Rectal smooth muscle tissue (tissue), 1 donor: ENCODE measurements around the gene CDK19.

Experiments used
- H3K27ac ChIP-seq: one replicate; pipeline ENCODE4 v1.7.0; 2013; ENCODE audit warnings: low read depth, low read length, inconsistent platforms
- H3K27me3 ChIP-seq: one replicate; pipeline ENCODE4 v1.7.0; 2013; ENCODE audit warnings: low read length; ENCODE audit not compliant: control insufficient read depth, insufficient read depth
- H3K36me3 ChIP-seq: one replicate; pipeline ENCODE4 v1.7.0; 2013; ENCODE audit warnings: low read length; ENCODE audit not compliant: control insufficient read depth, insufficient read depth
- H3K4me1 ChIP-seq: one replicate; pipeline ENCODE4 v1.7.0; 2013; ENCODE audit warnings: low read length; ENCODE audit not compliant: control insufficient read depth, insufficient read depth
- H3K4me3 ChIP-seq: one replicate; pipeline ENCODE4 v1.7.0; 2013; ENCODE audit warnings: low read length
- H3K9ac ChIP-seq: one replicate; pipeline ENCODE4 v1.7.0; 2013; ENCODE audit warnings: low read length

The CDK19 gene

GRCh38 chr6:110643175-110643574 is 172.1 kb downstream of the CDK19 start:
- Histone ChIP-seq H3K27ac (no peak overlapping the region), H3K36me3 (peaks cover 3% of the 10 kb centered on the region), H3K9ac (no peak overlapping the region), H3K4me1 (no peaks in the 10 kb centered on the region), H3K4me3 (no peak overlapping the region), H3K27me3 (no peaks in the 10 kb centered on the region)

DNA sequence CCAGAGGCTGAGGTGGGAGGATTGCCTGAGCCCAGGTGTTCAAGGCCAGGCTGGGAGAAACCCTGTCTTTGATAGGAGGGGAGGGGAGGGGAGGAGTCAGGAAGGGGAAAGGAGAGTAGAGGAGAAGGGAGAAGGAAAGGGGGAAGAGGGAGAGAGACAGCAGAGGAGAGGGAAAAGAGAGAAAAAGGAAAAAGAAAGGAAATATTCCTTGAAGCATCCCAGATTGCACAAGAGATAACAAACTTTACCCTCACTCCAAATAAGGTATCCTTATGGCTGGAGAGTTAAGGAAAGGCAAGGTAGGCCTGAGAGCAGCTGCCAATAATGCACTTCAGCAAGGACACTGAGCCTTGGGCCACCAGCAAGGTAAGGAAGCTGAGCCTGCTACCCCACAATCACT is 172.6 kb downstream of the CDK19 start:
- H3K4me3 ChIP-seq: no peak overlapping the region
- no peaks in the 10 kb centered on the region for H3K4me1 ChIP-seq
- no peaks in the 10 kb centered on the region for H3K27me3 ChIP-seq
- H3K36me3 ChIP-seq: peaks cover 3% of the 10 kb centered on the region
- no peak overlapping the region for H3K27ac ChIP-seq
- no peak overlapping the region for H3K9ac ChIP-seq

DNA sequence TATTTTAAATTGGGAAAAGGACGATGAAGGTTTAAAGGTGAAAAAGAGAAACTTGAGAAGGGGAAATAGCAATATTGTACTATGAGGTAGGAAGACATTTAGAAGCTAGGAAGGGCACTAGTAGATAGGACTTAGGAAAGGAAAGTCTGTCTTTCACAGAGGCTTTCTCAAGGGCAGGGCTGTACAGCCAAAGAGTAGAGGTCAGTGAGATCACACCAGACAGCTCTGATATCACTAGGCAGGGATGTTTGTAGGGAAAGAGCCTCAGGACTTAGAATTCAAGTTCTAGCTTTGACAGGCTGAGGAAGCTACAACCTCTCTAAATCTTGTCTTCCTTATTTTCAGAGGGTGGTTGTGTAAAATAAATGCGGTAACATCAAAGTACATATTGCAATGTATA is 178.5 kb downstream of the CDK19 start:
- no peak overlapping the region for H3K27ac ChIP-seq
- no peak overlapping the region for H3K9ac ChIP-seq
- peaks cover 2% of the 10 kb centered on the region for H3K36me3 ChIP-seq
- no peaks in the 10 kb centered on the region for H3K4me1 ChIP-seq
- H3K4me3 ChIP-seq: no peak overlapping the region
- no peaks in the 10 kb centered on the region for H3K27me3 ChIP-seq

DNA sequence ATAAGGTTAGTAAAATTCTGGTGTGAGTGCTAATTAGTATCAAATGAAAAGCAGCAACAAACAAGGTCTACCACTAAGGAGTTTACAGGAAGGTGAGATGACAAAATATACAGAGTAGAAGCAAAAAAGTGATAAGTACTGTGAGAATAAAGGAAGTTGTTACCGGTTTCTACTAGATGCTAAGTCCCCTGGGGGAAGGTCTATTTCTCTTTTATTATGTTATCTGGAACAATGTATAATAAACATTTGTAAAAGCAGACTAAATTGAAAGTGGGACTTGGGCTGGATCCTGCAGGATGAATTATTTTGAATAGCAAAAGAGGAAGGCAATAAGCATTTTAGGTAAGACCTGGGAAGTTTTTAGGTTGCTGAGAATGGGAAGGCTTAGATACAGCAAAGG is 180.2 kb downstream of the CDK19 start:
- H3K36me3 ChIP-seq: peaks cover 2% of the 10 kb centered on the region
- no peaks in the 10 kb centered on the region for H3K27me3 ChIP-seq
- H3K9ac ChIP-seq: no peak overlapping the region
- H3K4me3 ChIP-seq: no peak overlapping the region
- no peaks in the 10 kb centered on the region for H3K4me1 ChIP-seq
- H3K27ac ChIP-seq: no peak overlapping the region

- Histone ChIP-seq H3K4me1 (no peaks in the 10 kb centered on the region), H3K9ac (no peak overlapping the region), H3K4me3 (no peak overlapping the region), H3K27me3 (no peaks in the 10 kb centered on the region), H3K36me3 (peaks cover 2% of the 10 kb centered on the region), H3K27ac (no peak overlapping the region)
These were observed 181.5 kb downstream of the CDK19 start for GRCh38 chr6:110633731-110634213.

DNA sequence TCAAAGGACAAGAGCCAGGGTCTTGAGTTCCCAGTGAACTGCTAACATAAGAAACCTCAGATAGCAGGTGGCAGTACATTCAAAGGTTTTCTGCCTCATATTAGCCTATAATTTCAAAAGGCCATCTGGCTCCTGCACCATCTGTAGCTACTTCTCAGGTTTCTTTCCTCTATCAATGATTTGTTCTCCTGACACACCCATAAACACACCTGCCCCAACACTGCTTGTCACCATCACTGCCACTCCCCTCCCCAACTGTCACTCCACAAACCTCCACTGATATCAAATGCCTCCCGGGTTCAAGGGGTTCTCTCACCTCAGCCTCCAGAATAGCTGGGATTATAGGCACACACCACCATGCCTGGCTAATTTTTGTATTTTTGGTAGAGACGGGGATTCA is 186.1 kb downstream of the CDK19 start:
- H3K4me1 ChIP-seq: no peaks in the 10 kb centered on the region
- H3K9ac ChIP-seq: no peak overlapping the region
- no peak overlapping the region for H3K27ac ChIP-seq
- no peaks in the 10 kb centered on the region for H3K36me3 ChIP-seq
- H3K4me3 ChIP-seq: no peak overlapping the region
- H3K27me3 ChIP-seq: no peaks in the 10 kb centered on the region

- no peak overlapping the region for H3K9ac ChIP-seq
- no peaks in the 10 kb centered on the region for H3K27me3 ChIP-seq
- H3K4me3 ChIP-seq: no peak overlapping the region
- no peaks in the 10 kb centered on the region for H3K36me3 ChIP-seq
- no peak overlapping the region for H3K27ac ChIP-seq
- no peaks in the 10 kb centered on the region for H3K4me1 ChIP-seq
These were observed 186.9 kb downstream of the CDK19 start for GRCh38 chr6:110628330-110628729.

- no peak overlapping the region for H3K9ac ChIP-seq
- no peak overlapping the region for H3K4me3 ChIP-seq
- no peaks in the 10 kb centered on the region for H3K27me3 ChIP-seq
- H3K4me1 ChIP-seq: no peaks in the 10 kb centered on the region
- no peaks in the 10 kb centered on the region for H3K36me3 ChIP-seq
- no peak overlapping the region for H3K27ac ChIP-seq
These were observed 188.8 kb downstream of the CDK19 start for GRCh38 chr6:110626442-110626841.

DNA sequence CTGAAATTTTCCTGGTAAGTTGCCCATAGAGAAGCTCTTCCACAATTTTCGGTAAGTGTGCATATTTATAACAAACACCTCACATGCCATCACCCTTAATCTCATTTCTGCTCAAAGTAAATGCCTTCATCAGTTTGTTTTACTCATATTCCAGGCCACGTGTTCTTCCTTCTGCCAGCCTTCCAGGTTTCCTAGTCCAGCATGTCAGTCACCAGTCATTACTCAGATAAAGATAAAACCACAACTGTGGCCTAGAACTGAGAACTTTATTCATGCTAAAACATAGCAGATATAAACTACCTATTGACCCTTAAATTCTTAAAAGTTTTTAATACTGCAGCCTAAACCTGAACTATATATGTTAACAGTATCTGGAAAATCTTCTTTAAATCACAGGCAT is 189.4 kb downstream of the CDK19 start:
- Histone ChIP-seq H3K4me3 (no peak overlapping the region), H3K27me3 (no peaks in the 10 kb centered on the region), H3K9ac (no peak overlapping the region), H3K36me3 (no peaks in the 10 kb centered on the region), H3K4me1 (no peaks in the 10 kb centered on the region), H3K27ac (no peak overlapping the region)

- H3K27me3 ChIP-seq: no peaks in the 10 kb centered on the region
- no peak overlapping the region for H3K27ac ChIP-seq
- no peak overlapping the region for H3K9ac ChIP-seq
- no peak overlapping the region for H3K4me3 ChIP-seq
- no peaks in the 10 kb centered on the region for H3K36me3 ChIP-seq
- H3K4me1 ChIP-seq: no peaks in the 10 kb centered on the region
These were observed 192.2 kb downstream of the CDK19 start for GRCh38 chr6:110622912-110623578.

DNA sequence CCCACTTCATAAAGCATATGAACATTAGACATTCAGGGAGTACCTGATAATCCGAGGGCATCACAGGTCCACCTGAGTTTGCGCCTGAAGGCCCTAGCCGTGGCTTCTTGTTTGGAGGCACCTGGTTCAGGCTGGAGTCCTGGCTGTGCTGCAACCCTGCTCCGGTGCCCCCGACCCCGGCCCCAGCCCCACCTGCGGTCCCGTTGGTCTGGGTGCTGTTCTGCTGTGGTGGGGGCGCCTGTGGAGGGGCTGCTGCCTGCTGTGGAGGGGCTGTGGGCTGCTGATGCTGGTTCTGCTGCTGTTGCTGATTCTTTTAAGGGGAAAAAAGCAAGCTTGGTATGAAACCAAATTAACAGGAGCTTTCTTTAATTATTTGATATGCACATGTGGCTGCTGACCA is 194.2 kb downstream of the CDK19 start:
- no peaks in the 10 kb centered on the region for H3K36me3 ChIP-seq
- H3K27ac ChIP-seq: no peak overlapping the region
- no peaks in the 10 kb centered on the region for H3K27me3 ChIP-seq
- H3K9ac ChIP-seq: no peak overlapping the region
- H3K4me3 ChIP-seq: no peak overlapping the region
- H3K4me1 ChIP-seq: no peaks in the 10 kb centered on the region

DNA sequence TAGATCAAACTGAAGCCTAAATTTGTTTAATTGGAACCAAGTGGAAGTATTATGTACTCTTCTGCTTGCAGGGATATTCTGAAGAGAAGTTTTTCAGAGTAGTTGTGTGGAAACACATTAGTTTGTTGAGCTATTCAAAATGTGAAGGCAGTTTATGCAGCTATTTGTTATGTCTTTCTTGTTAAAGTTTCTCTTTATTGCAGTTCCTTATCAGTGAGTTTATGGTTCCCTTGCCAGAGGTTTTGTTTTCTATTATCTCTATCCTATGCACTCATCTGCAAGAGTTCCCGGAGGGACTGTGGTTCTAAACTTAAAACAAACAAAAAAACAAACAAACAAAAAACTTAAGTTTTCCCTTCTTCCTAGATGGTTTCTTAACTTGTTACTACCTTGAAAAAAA is 195.2 kb downstream of the CDK19 start:
- Histone ChIP-seq H3K27me3 (no peaks in the 10 kb centered on the region), H3K4me3 (no peak overlapping the region), H3K9ac (no peak overlapping the region), H3K4me1 (no peaks in the 10 kb centered on the region), H3K27ac (no peak overlapping the region), H3K36me3 (no peaks in the 10 kb centered on the region)

DNA sequence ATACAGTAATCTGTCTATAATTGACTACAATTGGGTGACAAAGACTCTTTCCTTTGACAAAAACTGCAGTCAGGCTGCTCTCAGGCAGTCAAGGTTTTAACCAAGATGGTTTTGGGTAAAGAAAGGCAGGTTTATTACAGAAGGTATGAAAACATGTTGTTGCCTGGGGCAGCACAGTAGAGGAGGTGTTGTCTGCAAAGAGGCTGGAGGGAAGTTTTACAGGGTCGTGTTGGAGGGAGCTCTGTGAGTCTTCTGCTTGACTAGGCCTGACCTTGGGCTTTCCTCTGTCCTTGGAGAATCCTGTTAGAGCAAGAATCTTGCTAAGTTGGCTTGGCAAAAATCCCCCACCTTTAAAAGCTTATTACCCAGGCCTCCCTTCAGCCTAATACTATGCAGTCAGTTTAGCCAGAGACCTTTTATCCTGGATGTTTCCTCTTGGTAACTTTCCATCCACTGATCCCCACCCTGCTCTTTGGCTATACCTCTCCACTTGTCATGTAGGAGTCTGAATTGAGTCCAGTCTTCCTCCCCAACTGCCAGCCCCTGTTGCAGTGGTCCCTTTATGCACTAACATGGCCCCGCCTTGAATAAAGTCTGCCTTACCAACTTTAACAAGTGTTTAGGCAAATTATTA is 195.9 kb downstream of the CDK19 start:
- Histone ChIP-seq H3K4me1 (no peaks in the 10 kb centered on the region), H3K36me3 (no peaks in the 10 kb centered on the region), H3K4me3 (no peak overlapping the region), H3K27ac (no peak overlapping the region), H3K9ac (no peak overlapping the region), H3K27me3 (no peaks in the 10 kb centered on the region)
